Peyer's patch (tissue), 4 donors: ENCODE measurements around the gene INF2.

Experiments used
- POLR2A ChIP-seq, 2 donors: fragments of 450-650 bp; IDR thresholded peaks; one replicate each; pipeline ENCODE4 v1.5.1; 2017; ENCODE audit warnings: antibody characterized with exemption in 2 of 2, mild to moderate bottlenecking in 2 of 2, moderate library complexity in 2 of 2
- TF ChIP-seq, protein P1 (sequence below), 6 experiments: fragments of 450-650 bp in 4 of 6; fragments of 200-600 bp in 2 of 6; sonication (generic) in 1 of 6; IDR thresholded peaks; one replicate each; pipeline ENCODE4 v1.5.1; 2017 to 2019; ENCODE audit warnings: antibody characterized with exemption in 6 of 6, mild to moderate bottlenecking in 3 of 6, moderate library complexity in 1 of 6

DNA sequence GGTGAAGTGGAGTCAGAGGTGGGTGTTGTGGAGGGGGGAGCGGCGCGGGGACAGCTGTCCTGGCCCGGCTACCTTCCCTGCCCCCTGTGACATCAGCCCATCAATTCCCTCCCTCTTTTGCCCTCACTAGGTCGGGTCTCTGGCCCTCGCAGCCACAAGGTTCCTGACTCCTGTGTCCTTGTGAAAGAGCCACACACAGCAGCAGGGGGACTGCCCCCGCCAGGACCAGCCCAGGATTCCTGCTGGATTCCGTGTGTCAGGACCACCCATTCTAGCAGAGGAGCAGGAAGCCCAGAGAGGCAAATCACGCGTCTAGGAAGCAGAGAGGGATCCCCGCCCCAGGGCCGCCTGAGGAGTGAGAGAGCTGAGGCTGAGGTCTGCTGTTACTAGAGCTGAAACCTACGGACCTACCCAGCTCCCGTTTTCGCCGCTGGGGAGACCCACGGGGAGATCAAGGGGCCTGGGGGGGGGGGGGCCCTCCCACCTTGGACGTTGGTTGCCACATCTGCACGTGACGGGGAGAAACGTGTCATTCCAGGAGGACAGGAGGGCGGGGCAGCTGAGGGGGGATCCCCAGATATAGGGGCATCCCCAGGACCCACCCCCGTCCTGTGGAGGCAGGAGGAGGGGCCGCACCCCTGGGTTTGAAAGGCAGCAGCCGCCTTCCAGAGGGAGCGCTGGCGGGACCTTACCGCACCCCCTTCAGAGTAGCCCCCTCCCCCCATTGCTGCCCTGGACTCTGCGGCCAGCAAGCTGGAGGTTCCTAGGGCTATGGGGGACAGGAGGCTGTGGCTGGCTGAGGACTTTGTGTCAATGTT, 12.5 kb upstream of the INF2 start:
- TF ChIP-seq POLR2A (IDR thresholded peaks at IDR 0.05): no peak
- TF ChIP-seq, protein P1, sequence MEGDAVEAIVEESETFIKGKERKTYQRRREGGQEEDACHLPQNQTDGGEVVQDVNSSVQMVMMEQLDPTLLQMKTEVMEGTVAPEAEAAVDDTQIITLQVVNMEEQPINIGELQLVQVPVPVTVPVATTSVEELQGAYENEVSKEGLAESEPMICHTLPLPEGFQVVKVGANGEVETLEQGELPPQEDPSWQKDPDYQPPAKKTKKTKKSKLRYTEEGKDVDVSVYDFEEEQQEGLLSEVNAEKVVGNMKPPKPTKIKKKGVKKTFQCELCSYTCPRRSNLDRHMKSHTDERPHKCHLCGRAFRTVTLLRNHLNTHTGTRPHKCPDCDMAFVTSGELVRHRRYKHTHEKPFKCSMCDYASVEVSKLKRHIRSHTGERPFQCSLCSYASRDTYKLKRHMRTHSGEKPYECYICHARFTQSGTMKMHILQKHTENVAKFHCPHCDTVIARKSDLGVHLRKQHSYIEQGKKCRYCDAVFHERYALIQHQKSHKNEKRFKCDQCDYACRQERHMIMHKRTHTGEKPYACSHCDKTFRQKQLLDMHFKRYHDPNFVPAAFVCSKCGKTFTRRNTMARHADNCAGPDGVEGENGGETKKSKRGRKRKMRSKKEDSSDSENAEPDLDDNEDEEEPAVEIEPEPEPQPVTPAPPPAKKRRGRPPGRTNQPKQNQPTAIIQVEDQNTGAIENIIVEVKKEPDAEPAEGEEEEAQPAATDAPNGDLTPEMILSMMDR (IDR thresholded peaks at IDR 0.05): no peak
